Neural cell (in vitro differentiated cells): ENCODE data around the gene PLK3.
"Not testable (repeated sequence)": the region's sequence is repeated elsewhere in the genome, so short reads cannot be mapped to it uniquely, and the experiment has no call there.

Experiments used
- EZH2 ChIP-seq: fragments of 200-600, 300-800 bp; shearing (Covaris generic), sonication (generic); IDR thresholded peaks from 2 replicates; pipeline ENCODE4 v1.6.1; 2014; ENCODE audit warnings: antibody characterized with exemption, low read length, borderline replicate concordance, mild to moderate bottlenecking; ENCODE audit not compliant: insufficient read depth, poor library complexity, severe bottlenecking
- POLR2AphosphoS5 ChIP-seq: IDR thresholded peaks from 2 replicates; pipeline ENCODE4 v1.6.1; 2012
- TAF1 ChIP-seq: IDR thresholded peaks from 2 replicates; pipeline ENCODE4 v1.6.1; 2012; ENCODE audit warnings: low read depth
- TF ChIP-seq, protein P1 (sequence below): fragments of 450-650 bp; IDR thresholded peaks from 2 replicates; pipeline ENCODE4 v1.5.1; 2014; ENCODE audit warnings: antibody characterized with exemption, mild to moderate bottlenecking, moderate library complexity; ENCODE audit not compliant: poor library complexity, severe bottlenecking

DNA sequence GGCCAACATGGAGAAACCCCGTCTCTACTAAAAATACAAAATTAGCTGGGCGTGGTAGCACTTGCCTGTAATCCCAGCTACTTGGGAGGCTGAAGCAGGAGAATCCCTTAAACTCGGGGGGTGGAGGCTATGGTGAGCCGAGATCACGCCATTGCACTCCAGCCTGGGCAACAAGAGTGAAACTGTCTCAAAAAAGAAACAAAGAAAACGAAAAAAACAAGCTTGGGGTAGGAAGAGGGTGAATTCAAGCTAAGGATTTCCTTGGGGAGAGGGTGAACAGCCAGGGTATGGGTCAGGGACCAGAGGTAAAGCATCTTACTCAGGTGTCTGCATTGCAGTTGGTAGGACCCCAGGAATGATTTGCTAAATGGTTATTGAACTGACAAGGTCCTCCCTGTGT lies 33.8 kb upstream of the PLK3 start:
- TF ChIP-seq, protein P1, sequence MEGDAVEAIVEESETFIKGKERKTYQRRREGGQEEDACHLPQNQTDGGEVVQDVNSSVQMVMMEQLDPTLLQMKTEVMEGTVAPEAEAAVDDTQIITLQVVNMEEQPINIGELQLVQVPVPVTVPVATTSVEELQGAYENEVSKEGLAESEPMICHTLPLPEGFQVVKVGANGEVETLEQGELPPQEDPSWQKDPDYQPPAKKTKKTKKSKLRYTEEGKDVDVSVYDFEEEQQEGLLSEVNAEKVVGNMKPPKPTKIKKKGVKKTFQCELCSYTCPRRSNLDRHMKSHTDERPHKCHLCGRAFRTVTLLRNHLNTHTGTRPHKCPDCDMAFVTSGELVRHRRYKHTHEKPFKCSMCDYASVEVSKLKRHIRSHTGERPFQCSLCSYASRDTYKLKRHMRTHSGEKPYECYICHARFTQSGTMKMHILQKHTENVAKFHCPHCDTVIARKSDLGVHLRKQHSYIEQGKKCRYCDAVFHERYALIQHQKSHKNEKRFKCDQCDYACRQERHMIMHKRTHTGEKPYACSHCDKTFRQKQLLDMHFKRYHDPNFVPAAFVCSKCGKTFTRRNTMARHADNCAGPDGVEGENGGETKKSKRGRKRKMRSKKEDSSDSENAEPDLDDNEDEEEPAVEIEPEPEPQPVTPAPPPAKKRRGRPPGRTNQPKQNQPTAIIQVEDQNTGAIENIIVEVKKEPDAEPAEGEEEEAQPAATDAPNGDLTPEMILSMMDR: not testable (repeated sequence)
- TF ChIP-seq POLR2AphosphoS5, TAF1, EZH2: not testable (repeated sequence)
